Measurements from ENCODE around the gene TOR4A. TPM values are rescaled to one million over a fixed set of nuclear protein-coding genes. Genes with fewer than 3 reads are reported as not detected.

The TOR4A gene
- total and polyA plus RNA-seq, 9 of the 15 experiments (the other 6 are each of a cell fraction or from before 2014, with no cell fraction given), result 3.9 to 49.2 (median 8.8) TPM

- TF ChIP-seq, protein P1, sequence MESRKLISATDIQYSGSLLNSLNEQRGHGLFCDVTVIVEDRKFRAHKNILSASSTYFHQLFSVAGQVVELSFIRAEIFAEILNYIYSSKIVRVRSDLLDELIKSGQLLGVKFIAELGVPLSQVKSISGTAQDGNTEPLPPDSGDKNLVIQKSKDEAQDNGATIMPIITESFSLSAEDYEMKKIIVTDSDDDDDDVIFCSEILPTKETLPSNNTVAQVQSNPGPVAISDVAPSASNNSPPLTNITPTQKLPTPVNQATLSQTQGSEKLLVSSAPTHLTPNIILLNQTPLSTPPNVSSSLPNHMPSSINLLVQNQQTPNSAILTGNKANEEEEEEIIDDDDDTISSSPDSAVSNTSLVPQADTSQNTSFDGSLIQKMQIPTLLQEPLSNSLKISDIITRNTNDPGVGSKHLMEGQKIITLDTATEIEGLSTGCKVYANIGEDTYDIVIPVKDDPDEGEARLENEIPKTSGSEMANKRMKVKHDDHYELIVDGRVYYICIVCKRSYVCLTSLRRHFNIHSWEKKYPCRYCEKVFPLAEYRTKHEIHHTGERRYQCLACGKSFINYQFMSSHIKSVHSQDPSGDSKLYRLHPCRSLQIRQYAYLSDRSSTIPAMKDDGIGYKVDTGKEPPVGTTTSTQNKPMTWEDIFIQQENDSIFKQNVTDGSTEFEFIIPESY (CRISPR knock-in tag; IDR thresholded peaks at IDR 0.05), result peak; percentile 81
- TF ChIP-seq ZNF449 (CRISPR knock-in tag; IDR thresholded peaks at IDR 0.05), result no peak
- TF ChIP-seq, protein P2, sequence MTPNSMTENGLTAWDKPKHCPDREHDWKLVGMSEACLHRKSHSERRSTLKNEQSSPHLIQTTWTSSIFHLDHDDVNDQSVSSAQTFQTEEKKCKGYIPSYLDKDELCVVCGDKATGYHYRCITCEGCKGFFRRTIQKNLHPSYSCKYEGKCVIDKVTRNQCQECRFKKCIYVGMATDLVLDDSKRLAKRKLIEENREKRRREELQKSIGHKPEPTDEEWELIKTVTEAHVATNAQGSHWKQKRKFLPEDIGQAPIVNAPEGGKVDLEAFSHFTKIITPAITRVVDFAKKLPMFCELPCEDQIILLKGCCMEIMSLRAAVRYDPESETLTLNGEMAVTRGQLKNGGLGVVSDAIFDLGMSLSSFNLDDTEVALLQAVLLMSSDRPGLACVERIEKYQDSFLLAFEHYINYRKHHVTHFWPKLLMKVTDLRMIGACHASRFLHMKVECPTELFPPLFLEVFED (CRISPR knock-in tag; conservative IDR thresholded peaks at IDR 0.05), result no peak
- peak; percentile 44 for TF ChIP-seq DACH1 (IDR thresholded peaks at IDR 0.05; ENCODE audit: partially characterized antibody)
- TF ChIP-seq SAFB (IDR thresholded peaks at IDR 0.05; ENCODE audit: borderline replicate concordance, low read depth, low read length), result no peak
- no peak for TF ChIP-seq NR4A1 (CRISPR knock-in tag; IDR thresholded peaks at IDR 0.05)
- no peak for TF ChIP-seq NR4A1 (tag; IDR thresholded peaks at IDR 0.05)
- TF ChIP-seq KLF16 (IDR thresholded peaks at IDR 0.05), result no peak
- TF ChIP-seq ZNF384 (IDR thresholded peaks at IDR 0.05; ENCODE audit: low read depth, low read length), result no peak
- 0 out of 2 replicates have a peak, but pooled peaks have one; percentile 72 for TF ChIP-seq PTBP1 (IDR thresholded peaks at IDR 0.05; ENCODE audit: low read depth, low read length)
- no peak for TF ChIP-seq CCNT2 (IDR thresholded peaks at IDR 0.05; ENCODE audit: borderline replicate concordance, extremely low read depth, insufficient read length, low read depth, low read length)
- TF ChIP-seq AFF1 (IDR thresholded peaks at IDR 0.05; ENCODE audit: low read depth in 1 of 2, partially characterized antibody in 2 of 2), result no peak
- TF ChIP-seq ETV5 (CRISPR knock-in tag; IDR thresholded peaks at IDR 0.05; ENCODE audit: low read depth), result no peak
- TF ChIP-seq ZHX1 (conservative IDR thresholded peaks at IDR 0.05; ENCODE audit: low read length), result no peak
These were observed 23.6 kb upstream of the TOR4A start (continued) for GRCh38 chr9:137253717-137254623.
